ENCODE measurements around the gene UBE2D2.

Gene UBE2D2

DNA sequence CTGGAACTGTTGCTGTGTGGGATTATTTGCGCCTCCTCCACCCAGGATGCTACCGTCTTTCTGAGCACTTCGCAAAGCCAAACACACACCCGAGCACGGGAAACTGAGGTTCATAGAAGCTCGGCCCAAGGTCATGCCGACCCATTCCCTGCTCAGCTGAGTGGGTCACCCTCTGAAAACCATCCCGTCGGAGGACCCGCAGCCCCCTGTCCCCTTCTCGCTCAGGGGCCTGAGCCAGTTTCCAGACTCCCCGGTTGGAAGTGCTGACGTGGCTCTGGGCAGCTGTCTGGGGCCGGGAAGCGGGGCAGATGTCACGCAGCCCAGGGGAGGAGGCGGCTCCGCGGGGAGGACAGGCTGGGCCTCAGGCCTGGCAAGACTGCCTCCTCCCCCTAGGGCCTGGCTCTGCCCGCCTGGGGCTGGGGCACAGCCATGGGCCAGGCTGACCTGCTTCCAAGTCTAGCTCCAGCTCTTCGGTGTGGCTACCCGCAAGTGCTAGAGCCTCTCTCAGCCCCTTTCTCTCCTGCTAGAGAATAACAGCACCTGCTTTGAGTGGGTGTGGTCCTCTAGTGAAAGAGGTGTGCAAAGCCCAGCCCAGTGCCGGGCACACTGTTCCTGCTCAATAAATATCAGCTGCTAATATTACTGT is 77.1 kb downstream of the UBE2D2 start:
- DNase-seq (ENCODE audit: low read depth), result peak; percentile 65
- TF ChIP-seq, protein P1, sequence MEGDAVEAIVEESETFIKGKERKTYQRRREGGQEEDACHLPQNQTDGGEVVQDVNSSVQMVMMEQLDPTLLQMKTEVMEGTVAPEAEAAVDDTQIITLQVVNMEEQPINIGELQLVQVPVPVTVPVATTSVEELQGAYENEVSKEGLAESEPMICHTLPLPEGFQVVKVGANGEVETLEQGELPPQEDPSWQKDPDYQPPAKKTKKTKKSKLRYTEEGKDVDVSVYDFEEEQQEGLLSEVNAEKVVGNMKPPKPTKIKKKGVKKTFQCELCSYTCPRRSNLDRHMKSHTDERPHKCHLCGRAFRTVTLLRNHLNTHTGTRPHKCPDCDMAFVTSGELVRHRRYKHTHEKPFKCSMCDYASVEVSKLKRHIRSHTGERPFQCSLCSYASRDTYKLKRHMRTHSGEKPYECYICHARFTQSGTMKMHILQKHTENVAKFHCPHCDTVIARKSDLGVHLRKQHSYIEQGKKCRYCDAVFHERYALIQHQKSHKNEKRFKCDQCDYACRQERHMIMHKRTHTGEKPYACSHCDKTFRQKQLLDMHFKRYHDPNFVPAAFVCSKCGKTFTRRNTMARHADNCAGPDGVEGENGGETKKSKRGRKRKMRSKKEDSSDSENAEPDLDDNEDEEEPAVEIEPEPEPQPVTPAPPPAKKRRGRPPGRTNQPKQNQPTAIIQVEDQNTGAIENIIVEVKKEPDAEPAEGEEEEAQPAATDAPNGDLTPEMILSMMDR (IDR thresholded peaks at IDR 0.05; ENCODE audit: low read length, missing control alignments), result no peak
- peak overlapping the region; percentile 41 for H3K4me3 ChIP-seq (replicated peaks; ENCODE audit: low read depth, low read length)

DNA sequence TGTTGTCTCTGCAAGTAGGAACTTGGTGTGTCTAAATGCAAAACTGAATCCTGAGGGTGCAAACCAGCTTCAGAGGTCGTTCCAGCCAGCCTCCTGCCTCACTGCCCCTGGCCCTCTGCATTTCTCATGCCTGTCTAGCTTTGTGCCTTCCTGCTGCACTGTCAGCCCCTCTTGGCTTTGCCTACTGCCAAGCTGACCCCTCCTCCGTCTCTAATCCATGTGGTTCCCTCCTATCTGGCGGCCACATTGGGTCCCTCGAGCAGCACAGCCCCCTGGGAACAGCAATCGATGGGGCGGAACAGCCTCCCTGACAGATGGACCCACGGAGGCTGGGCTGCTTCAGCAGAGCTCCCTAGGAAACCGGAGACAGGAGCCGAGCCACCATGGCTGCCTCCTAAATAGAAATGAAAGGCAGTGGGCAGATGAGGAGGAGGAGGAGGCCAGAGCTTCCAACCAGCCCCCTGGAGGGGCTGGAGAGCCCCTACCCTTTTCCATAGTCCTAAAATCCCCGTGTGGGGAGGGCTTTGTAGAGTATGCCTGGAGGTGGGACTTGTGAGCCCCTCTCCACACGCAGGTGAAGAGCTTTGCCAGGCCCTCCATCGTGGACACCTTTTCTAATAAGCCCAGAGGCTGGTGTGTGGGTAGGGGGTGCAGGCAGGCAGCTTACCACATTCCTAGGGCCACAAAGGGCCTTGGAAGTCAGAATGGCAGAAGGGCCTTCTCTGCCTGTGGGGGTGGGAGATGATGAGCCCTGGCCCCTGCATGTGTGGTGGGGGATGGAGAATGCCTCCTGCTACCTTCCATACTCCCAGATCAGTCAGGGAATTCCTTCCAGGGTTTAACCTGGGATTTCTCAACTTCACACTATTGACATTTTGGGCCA is 77.8 kb downstream of the UBE2D2 start:
- H3K4me3 ChIP-seq (replicated peaks; ENCODE audit: low read depth, low read length), result no peak overlapping the region
- TF ChIP-seq, protein P1 (IDR thresholded peaks at IDR 0.05; ENCODE audit: low read length, missing control alignments), result no peak
- DNase-seq (ENCODE audit: low read depth), result no peak

GRCh38 chr5:139639619-139640380 is 78.7 kb downstream of the UBE2D2 start:
- no peak overlapping the region for H3K4me3 ChIP-seq (replicated peaks; ENCODE audit: low read depth, low read length)
- DNase-seq (ENCODE audit: low read depth), result no peak
- TF ChIP-seq, protein P1 (IDR thresholded peaks at IDR 0.05; ENCODE audit: low read length, missing control alignments), result no peak

DNA sequence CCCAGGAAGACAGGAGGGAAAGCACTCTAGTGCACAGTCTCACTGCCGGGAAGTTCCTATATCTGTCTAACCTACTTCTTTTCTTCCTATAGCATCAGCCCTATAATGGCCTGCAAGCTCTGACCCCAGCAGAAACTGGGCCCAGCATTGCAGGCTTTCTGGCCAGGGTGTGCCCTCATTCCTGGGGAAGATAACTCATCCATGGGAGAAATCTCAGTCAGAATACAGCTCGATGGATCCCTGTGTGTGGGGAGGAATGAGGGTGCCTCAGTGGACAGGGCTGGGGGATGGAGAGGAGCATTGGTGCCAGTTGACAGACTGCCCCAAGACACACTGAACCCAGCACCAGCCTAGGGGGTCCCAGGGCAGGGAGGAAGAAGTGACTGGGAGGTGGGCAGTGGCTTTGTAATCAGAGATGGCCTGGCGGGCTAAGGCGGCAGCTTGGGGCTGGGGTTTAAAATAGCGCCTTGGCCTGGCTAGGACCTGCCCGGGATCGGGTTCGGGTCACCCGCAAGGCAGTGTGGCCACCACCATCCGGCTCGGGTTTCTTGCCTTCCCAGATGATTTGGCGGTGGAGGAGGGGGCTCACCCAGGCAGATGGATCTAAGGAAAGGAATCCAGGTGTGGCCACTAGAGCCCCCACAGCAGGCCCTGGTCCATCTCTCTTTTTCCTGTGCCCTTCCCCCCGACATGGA is 79.4 kb downstream of the UBE2D2 start:
- DNase-seq (ENCODE audit: low read depth), result no peak
- TF ChIP-seq, protein P1 (IDR thresholded peaks at IDR 0.05; ENCODE audit: low read length, missing control alignments), result no peak
- H3K4me3 ChIP-seq (replicated peaks; ENCODE audit: low read depth, low read length), result no peak overlapping the region

- TF ChIP-seq, protein P1 (IDR thresholded peaks at IDR 0.05; ENCODE audit: low read length, missing control alignments), result no peak
- no peak overlapping the region for H3K4me3 ChIP-seq (replicated peaks; ENCODE audit: low read depth, low read length)
- DNase-seq (ENCODE audit: low read depth), result no peak
These were observed 80.3 kb downstream of the UBE2D2 start for GRCh38 chr5:139641116-139642080.

Measured in fibroblast of pulmonary artery (primary cell).